ENCODE data around the gene GRAMD1B.

DNA sequence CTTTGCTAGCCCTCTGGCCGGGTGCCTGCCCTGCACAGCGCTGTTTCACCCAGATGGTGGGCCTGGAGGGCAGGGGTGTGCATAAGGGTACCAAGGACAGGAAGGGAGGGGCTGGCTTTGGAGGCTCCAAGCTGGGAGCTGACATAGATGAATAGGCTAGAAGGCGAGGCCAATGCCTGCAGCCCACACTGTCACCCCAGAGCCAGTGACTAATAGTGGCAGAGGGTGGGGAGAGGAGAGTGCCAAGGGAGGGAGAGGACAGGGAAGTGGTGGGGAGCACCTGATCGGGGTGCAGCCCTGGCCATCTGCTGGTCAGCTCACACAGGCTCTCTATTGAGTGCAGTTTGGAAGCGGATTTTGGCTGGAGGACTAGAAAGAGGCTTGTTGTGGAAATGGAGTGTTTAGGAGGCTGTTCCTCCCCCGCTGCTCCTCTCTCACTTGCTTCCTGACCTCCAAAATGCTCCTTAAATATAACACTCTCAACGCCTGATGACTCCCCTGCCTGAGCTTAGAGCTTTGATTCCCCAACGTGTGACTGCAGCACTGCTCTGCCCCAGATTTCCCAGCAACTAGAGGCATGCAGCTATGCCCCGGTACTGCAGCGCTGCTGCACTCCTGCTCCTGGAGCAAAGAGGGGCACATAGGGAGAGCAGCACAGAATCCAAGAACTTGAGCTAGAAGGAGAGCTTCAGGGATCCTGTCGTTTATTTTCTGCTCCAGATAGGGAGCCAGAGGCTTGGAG is 89.2 kb downstream of the GRAMD1B start:
- TF ChIP-seq CTCF (IDR thresholded peaks at IDR 0.05) (no peak), POLR2A (IDR thresholded peaks at IDR 0.05) (no peak), POLR2AphosphoS5 (IDR thresholded peaks at IDR 0.05) (no peak)
